Measurements from ENCODE around the gene CD79A. TPM values are rescaled to one million over a fixed set of nuclear protein-coding genes. Genes with fewer than 3 reads are reported as not detected.

CD79A gene
- total RNA-seq, 1 experiment from 2014 or later, result 0.69 TPM

DNA sequence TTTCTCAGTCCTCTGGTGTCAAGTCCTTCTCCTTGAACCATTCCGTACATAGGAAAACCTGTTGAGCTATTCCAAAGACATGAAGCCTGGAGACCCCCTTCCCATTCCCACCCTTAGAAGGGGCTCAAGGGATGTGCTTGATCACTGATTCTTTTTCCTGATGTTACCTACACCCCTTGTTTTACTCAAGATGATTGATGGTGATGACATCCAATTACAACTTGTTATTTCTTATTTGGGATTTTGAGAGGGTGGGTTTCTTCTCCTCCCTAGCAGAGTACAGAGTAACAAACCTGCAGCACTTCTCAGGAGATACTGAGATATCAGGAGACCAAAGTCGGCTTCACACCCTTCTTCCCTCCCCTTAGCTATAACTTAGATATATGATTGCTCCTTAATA, 23.7 kb upstream of the CD79A start:
- BruUV-seq (replicated peaks), result no TSS peak
- TF ChIP-seq, protein P1, sequence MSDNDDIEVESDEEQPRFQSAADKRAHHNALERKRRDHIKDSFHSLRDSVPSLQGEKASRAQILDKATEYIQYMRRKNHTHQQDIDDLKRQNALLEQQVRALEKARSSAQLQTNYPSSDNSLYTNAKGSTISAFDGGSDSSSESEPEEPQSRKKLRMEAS (IDR thresholded peaks at IDR 0.05), result no peak
- TF ChIP-seq, protein P2, sequence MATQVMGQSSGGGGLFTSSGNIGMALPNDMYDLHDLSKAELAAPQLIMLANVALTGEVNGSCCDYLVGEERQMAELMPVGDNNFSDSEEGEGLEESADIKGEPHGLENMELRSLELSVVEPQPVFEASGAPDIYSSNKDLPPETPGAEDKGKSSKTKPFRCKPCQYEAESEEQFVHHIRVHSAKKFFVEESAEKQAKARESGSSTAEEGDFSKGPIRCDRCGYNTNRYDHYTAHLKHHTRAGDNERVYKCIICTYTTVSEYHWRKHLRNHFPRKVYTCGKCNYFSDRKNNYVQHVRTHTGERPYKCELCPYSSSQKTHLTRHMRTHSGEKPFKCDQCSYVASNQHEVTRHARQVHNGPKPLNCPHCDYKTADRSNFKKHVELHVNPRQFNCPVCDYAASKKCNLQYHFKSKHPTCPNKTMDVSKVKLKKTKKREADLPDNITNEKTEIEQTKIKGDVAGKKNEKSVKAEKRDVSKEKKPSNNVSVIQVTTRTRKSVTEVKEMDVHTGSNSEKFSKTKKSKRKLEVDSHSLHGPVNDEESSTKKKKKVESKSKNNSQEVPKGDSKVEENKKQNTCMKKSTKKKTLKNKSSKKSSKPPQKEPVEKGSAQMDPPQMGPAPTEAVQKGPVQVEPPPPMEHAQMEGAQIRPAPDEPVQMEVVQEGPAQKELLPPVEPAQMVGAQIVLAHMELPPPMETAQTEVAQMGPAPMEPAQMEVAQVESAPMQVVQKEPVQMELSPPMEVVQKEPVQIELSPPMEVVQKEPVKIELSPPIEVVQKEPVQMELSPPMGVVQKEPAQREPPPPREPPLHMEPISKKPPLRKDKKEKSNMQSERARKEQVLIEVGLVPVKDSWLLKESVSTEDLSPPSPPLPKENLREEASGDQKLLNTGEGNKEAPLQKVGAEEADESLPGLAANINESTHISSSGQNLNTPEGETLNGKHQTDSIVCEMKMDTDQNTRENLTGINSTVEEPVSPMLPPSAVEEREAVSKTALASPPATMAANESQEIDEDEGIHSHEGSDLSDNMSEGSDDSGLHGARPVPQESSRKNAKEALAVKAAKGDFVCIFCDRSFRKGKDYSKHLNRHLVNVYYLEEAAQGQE (IDR thresholded peaks at IDR 0.05; ENCODE audit: low read depth), result no peak
- no peak for TF ChIP-seq FOSL1 (IDR thresholded peaks at IDR 0.05; ENCODE audit: low read depth)
- TF ChIP-seq, protein P3, sequence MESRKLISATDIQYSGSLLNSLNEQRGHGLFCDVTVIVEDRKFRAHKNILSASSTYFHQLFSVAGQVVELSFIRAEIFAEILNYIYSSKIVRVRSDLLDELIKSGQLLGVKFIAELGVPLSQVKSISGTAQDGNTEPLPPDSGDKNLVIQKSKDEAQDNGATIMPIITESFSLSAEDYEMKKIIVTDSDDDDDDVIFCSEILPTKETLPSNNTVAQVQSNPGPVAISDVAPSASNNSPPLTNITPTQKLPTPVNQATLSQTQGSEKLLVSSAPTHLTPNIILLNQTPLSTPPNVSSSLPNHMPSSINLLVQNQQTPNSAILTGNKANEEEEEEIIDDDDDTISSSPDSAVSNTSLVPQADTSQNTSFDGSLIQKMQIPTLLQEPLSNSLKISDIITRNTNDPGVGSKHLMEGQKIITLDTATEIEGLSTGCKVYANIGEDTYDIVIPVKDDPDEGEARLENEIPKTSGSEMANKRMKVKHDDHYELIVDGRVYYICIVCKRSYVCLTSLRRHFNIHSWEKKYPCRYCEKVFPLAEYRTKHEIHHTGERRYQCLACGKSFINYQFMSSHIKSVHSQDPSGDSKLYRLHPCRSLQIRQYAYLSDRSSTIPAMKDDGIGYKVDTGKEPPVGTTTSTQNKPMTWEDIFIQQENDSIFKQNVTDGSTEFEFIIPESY (IDR thresholded peaks at IDR 0.05; ENCODE audit: extremely low read depth, insufficient replicate concordance, low read length), result no peak
- ChIA-PET RAD21 (ENCODE audit: low non-redundant PET in 1 of 2, low total read pairs in 2 of 2, uncharacterized antibody in 2 of 2, unreplicated experiment in 2 of 2) (no interaction called here), POLR2A (no interaction called here), CTCF (no interaction called here)
- no peaks in the 10 kb centered on the region for H4K20me1 ChIP-seq (ENCODE audit: insufficient read depth)
- H3K4me1 ChIP-seq (ENCODE audit: control insufficient read depth in 1 of 2, insufficient read depth in 2 of 2, low read length in 2 of 2), result no peaks in the 10 kb centered on the region
- no peaks in the 10 kb centered on the region for H3K9me3 ChIP-seq (ENCODE audit: control insufficient read depth in 1 of 2, insufficient read depth in 1 of 2, low read depth in 1 of 2, low read length in 2 of 2)
- H3K9me2 ChIP-seq (ENCODE audit: insufficient read depth), result no peaks in the 10 kb centered on the region
- H3K9ac ChIP-seq (ENCODE audit: low read length), result no peak overlapping the region
- ATAC-seq, result no peak
- no peak overlapping the region for H3K4me2 ChIP-seq (ENCODE audit: low read length)
- no peak overlapping the region for H3K27ac ChIP-seq (ENCODE audit: low read depth, low read length)
- intact Hi-C loops (cut with micrococcal nuclease), result no loop called here
- no peak overlapping the region for H2AFZ ChIP-seq (ENCODE audit: low read depth, low read length, poor library complexity, severe bottlenecking)
- no peaks in the 10 kb centered on the region for H3K79me2 ChIP-seq (ENCODE audit: insufficient read depth, low read length)
- no peak for DNase-seq (ENCODE audit: low read depth, low spot score)
- H3K27me3 ChIP-seq (ENCODE audit: insufficient read depth, low read length), result peaks cover 39% of the 10 kb centered on the region
- H3K4me3 ChIP-seq (replicated peaks in 1 of 2; ENCODE audit: low read depth in 1 of 2, low read length in 2 of 2), result no peak overlapping the region
- H3K36me3 ChIP-seq (ENCODE audit: control insufficient read depth in 1 of 2, insufficient read depth in 2 of 2, low read length in 2 of 2), result no peaks in the 10 kb centered on the region

Measured in HCT116 (cell line).